IPS-11a (cell line): ENCODE results near the gene REXO1.
"Not testable (repeated sequence)": the region's sequence is repeated elsewhere in the genome, so short reads cannot be mapped to it uniquely, and the experiment has no call there.

Source experiments
- H3K4me3 ChIP-seq: one replicate; pipeline ENCODE4 v1.5.1; 2013; ENCODE audit warnings: low read depth, low read length, control low read depth

Gene REXO1

DNA sequence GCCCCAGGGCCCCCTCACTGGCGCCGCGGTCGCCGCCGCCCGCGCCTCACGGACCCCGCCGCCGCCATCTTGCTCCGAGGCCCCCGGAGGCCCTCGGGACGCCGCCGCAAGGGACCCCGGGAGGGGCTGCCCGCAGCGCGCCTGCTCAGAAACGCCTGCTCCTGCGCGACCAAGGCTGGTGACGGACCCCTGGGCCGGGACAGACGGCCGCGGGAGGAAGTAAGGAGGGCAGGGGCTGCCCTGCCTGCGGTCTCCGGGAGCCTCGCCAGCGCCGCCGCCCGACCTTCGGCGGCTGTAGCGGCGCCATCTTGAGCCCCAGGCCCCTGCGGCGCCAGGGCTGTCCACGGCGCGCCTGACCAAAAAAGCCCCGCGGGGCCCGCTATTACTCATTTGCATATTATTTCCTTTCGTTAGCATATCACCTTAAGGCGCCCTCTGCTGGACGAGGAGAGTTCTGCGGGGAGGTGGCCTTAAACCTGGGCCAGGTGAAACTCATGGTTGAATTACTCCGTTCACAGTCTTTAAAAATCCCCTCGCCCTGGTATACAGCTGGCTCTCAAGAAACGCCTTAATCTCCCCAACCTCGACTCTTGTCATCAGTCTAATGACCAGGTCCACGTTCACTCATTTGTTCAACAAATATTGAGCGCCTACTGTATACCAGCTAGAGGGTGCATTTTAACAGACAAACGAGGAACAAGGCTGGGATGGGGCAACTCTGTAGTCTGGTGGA is at the start of gene REXO1:
REXO1 (minus strand) TSS at position 85 of the 733 bp plus-strand sequence. CDS start 125 bp downstream, outside the sequence.
- peak within 1 kb of the TSS; percentile 86 for H3K4me3 ChIP-seq

GRCh38 chr19:1896508-1896907 is 48.2 kb upstream of the REXO1 start:
- no peak overlapping the region for H3K4me3 ChIP-seq

- no peak overlapping the region for H3K4me3 ChIP-seq
Measured at GRCh38 chr19:1893791-1894190, 45.5 kb upstream of the REXO1 start.

GRCh38 chr19:1889907-1890306 is 41.6 kb upstream of the REXO1 start:
- H3K4me3 ChIP-seq, result no peak overlapping the region

- H3K4me3 ChIP-seq, result no peak overlapping the region
Measured at GRCh38 chr19:1888385-1888784, 40.1 kb upstream of the REXO1 start.

DNA sequence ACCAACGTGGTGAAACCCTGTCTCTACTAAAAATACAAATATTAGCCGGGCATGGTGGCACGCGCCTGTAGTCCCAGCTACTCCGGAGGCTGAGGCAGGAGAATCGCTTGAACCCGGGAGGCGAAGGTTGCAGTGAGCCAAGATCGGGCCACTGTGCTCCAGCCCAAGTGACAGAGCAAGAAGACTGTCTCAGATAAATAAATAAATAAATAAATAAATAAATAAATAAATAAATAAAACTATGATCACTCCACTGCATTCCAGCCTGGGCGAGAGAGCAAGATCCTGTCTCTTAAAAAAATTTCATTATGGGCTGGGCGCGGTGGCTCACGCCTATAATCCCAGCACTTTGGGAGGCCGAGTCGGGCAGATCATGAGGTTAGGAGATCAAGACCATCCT is 38.1 kb upstream of the REXO1 start:
- not testable (repeated sequence) for H3K4me3 ChIP-seq

GRCh38 chr19:1885398-1886119 is 37.3 kb upstream of the REXO1 start, which contains the start of gene ABHD17A:
ABHD17A (minus strand) TSS chr19:1885496; CDS start chr19:1881566, 3,930 bp downstream.
- peak within 1 kb of the TSS; percentile 85 for H3K4me3 ChIP-seq

GRCh38 chr19:1884719-1885334 is 36.5 kb upstream of the REXO1 start:
- peak overlapping the region; percentile 85 for H3K4me3 ChIP-seq

GRCh38 chr19:1884291-1884718 is 36.0 kb upstream of the REXO1 start:
- H3K4me3 ChIP-seq, result peak overlapping the region; percentile 85

DNA sequence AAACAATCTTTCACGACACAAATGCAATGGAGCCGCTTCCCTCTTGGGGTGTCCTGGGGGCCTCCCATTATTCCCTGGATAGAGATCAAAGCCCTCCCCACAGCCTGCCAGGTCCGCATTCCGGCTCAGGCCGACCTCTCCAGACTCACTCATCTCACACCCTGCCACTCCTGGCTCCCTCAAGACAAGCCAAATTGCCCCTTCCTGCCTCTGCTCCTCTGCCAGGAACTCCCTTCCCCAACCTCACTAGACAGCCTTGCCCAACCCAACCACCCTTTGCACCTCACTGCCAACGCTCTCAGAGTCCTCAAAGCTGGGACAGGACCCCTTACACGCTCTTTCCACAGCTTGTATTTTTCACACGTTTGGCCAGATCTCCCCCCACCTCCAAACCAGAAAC is 35.5 kb upstream of the REXO1 start:
- H3K4me3 ChIP-seq, result no peak overlapping the region

- H3K4me3 ChIP-seq, result no peak overlapping the region
Measured at GRCh38 chr19:1882786-1883692, 34.8 kb upstream of the REXO1 start.

GRCh38 chr19:1882089-1882785 is 34.0 kb upstream of the REXO1 start:
- no peak overlapping the region for H3K4me3 ChIP-seq

DNA sequence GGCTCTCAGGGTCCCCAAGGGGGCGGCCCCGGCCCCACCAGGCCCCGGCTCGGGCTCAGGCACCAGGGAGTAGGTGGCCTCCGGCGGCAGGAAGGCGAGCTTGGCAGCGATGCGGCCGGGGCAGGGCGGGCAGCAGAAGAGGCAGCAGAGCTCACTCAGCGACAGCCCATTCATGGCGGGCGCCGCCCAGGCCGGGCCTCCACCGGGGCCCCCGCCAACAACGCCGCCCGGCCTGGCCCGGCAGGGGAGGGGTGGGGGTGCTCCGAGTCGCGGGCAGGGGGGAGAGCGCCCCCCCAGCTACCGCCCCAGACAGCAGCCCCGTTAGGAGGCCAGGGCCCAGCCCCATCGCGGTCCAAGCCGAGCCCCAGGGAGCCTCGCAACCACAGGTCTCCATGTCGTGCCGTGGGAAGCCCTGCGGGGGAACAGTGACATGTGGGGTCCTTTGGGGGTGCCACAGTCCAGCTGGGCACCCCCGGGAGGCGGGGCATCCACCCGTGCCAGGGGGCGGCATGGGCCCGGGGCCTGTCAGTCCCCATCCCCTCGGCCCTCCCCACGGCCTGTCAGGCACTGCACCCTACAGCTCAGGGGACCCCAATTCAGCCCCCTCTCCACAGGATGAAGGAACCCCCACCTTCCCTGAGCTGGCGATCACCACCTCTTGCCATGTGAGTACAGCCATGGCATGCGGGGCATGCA is 33.3 kb upstream of the REXO1 start:
- not testable (repeated sequence) for H3K4me3 ChIP-seq

DNA sequence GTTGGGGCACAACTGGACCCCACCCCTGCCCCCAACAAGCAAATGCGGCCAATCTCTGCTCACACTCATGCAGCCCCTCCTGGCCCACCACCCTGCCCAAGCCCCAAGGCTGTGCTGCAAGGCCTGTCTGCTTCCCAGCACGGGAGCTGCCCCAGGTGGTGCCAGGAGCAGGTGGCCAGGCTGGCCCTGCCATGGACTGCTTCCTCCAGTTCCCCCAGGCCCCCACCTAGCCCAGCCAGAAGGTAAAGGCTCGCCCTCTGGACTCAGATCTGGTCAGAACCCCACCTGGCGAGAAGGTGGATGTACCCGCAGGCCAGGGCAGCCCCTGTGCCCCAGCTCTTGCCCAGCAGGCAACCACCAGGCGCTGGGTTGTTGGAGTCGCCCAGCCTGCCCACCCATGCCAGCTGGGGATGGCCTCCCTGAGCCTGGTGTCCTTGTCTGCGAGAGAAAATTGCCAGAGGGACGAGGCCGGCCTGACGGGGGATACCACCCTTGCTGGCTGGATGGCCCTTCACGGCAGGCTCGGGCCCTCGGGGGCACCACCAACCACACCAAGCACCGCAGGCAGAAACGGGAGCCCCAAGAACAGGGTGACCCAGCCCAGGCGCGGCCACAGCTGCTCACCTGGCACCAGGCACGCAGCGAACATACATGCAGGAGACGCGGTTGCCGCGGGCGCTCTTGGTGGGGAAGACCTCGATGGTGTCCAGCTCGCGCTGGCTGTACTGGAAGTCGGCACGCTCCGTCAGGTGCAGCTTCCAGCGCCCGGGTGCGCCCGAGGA is 32.5 kb upstream of the REXO1 start:
- H3K4me3 ChIP-seq, result no peak overlapping the region

- H3K4me3 ChIP-seq, result not testable (repeated sequence)
Measured at GRCh38 chr19:1879982-1880381, 31.7 kb upstream of the REXO1 start.

GRCh38 chr19:1878583-1878982 is 30.3 kb upstream of the REXO1 start:
- not testable (repeated sequence) for H3K4me3 ChIP-seq

DNA sequence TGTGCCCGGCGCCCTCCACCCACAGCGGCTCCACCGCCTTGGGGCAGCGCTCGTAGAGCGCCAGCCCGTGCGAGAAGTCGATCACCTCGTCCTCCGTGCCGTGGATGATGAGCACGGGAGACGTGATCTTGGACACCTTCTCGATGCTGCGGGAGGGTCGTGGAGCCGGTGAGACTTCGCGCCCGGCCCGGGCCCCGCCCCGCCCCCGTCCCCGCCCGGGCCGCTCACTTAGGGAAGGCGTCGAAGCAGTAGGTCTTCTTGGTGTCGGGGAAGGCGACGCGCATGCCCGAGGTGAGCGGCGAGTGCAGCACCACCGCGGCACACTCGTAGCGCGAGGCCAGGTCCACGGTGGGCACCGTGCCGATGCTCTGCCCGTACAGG is 29.0 kb upstream of the REXO1 start:
- not testable (repeated sequence) for H3K4me3 ChIP-seq

GRCh38 chr19:1876496-1877279 is 28.4 kb upstream of the REXO1 start:
- H3K4me3 ChIP-seq, result peak overlapping the region; percentile 98
